DMS153 treated with DMSO at 0.1 percent for 48 hours (cell line): Measurements from ENCODE around the gene CACNA1B.

Experiments
- DNase-seq: peaks from one replicate; lab custom pipeline; 2025; ENCODE audit not compliant: unreplicated experiment; lab: John Stamatoyannopoulos, UW

The CACNA1B gene

GRCh38 chr9:138050472-138051330, 173.1 kb downstream of the CACNA1B start:
- DNase-seq: no peak

- no peak for DNase-seq
Observed at GRCh38 chr9:138051586-138052321, 174.2 kb downstream of the CACNA1B start.

GRCh38 chr9:138052322-138052615, 174.7 kb downstream of the CACNA1B start:
- no peak for DNase-seq

- DNase-seq: no peak
Observed at GRCh38 chr9:138052635-138053320, 175.2 kb downstream of the CACNA1B start.

GRCh38 chr9:138053321-138053868, 175.8 kb downstream of the CACNA1B start:
- DNase-seq: no peak

- DNase-seq: no peak
Observed at GRCh38 chr9:138053996-138054752, 176.6 kb downstream of the CACNA1B start.

GRCh38 chr9:138057726-138058125, 180.1 kb downstream of the CACNA1B start:
- DNase-seq: no peak

DNA sequence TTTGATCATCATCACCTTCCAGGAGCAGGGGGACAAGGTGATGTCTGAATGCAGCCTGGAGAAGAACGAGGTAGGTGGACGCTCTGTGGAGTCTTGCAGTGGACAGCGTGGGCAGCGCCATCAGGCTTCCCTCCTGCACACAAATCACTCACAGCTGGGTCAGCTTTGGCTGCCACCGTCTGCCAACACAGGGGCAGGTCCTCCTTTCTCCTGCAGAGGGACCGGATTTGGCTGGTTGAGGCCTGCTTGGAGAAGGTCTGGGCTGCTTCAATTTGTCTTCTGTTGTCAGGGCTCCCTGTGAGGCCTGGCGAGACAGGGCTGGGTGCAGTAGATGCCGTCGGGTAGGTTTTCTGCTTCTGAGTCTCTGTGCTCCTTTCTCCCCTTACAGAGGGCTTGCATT, 180.6 kb downstream of the CACNA1B start:
- DNase-seq: no peak

DNA sequence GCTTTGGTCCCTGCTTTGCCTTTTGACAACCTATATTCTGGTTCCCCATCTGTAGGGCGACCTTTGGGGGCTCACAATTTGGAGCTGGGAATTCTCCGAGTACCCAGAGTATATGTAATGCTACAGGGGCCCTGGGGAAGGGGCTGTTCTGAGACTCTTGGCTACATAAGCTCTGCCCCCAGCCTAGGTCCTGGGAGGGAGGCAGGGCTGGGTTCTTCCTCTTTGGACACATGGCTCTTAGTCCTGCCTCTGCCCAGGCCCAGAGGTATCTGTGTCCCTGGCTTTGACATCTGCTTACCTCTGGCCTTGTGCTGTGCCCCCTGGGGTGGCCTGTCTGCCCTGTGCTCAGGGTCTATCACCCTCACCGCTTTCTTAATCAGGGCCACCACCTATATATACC, 181.6 kb downstream of the CACNA1B start:
- DNase-seq: no peak

- DNase-seq: no peak
Observed at GRCh38 chr9:138060365-138060764, 182.8 kb downstream of the CACNA1B start.

DNA sequence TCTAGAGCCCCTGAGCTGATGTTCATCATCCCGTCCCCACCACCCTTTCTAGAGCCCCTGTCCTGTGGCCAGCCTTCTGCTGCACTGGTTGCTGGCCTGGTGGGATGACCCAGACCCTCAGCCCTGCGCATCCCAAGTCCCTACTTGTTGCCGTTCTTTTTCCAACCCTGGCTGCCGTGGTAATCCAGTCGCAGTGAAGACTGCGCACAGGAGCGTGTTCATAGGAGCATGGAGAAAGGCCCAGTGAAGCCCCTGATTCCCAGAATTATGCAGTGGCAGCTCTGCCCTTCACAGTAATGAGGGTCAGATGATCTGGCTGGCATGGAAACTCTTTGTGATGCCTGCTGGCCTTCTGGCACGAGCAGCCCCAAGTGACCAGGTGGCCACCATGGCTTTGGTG, 183.3 kb downstream of the CACNA1B start:
- no peak for DNase-seq

DNA sequence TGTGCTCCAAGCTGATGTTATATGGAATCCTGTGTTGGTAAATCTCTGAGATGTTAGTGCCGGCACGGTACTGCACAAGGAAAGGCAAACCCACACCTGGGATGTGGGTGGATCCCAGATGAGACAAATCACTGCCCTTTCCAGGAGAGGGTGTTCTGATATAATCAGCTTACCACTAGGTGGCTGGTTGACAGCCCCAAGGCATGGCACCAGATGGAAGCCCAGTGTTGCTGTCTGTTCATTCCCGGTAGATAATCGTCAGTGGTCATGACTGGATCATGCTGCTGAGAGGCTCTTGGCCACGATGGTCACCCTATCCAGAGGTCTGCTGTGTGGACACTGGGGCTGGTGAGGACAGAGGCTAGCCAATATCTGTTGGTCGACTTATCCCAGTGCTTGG, 184.0 kb downstream of the CACNA1B start:
- no peak for DNase-seq

GRCh38 chr9:138062196-138062595, 184.6 kb downstream of the CACNA1B start:
- DNase-seq: no peak

GRCh38 chr9:138063033-138063432, 185.5 kb downstream of the CACNA1B start:
- DNase-seq: no peak

DNA sequence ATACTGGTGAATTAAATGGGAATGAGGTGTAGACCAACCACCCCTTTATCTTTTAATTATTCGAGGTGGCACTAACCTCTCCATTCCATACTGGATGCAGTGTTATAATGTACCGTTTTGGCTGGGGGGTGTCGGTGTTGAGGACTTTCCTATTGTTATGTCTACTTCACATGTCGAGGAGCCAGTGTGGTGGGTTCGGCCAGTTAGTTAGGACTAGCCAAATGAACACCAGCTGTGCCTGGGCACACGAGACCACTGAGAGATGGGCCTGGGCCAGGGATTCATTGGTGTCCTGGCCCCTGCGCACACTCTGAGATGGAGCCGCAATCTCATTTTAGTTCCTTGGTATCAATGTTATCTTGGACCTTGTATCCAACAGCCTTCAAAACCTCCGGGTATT, 186.2 kb downstream of the CACNA1B start:
- no peak for DNase-seq

- DNase-seq: no peak
Observed at GRCh38 chr9:138064547-138064946, 187.0 kb downstream of the CACNA1B start.

- DNase-seq: no peak
Observed at GRCh38 chr9:138065287-138065686, 187.7 kb downstream of the CACNA1B start.

- no peak for DNase-seq
Observed at GRCh38 chr9:138066049-138066448, 188.5 kb downstream of the CACNA1B start.

- DNase-seq: no peak
Observed at GRCh38 chr9:138067613-138068367, 190.2 kb downstream of the CACNA1B start.

GRCh38 chr9:138068601-138069035, 191.0 kb downstream of the CACNA1B start:
- no peak for DNase-seq
